Endothelial cell of umbilical vein (primary cell): ENCODE measurements around the gene GJB3. TPM values are rescaled to one million over a fixed set of nuclear protein-coding genes. Genes with fewer than 3 reads are reported as not detected.
A peak's percentile ranks its signal among the peaks of the same experiment; 100 is the strongest.

ENCODE experiments used
- BruUV-seq: library from RNA; stranded (reverse); fragments of 400-500 nt; replicated peaks from 2 replicates; lab custom pipeline; 2021; lab: Mats Ljungman, UMichigan
- CTCF ChIA-PET: fragments of 300-600, 350-600 bp; sonication (Branson Sonifier 250); formaldehyde crosslinking; loops from one replicate; lab custom pipeline; 2021; ENCODE audit warnings: antibody characterized with exemption, inconsistent platforms; lab: Charles Lee
- POLR2A ChIA-PET: fragments of 300-600, 350-600 bp; sonication (Branson Sonifier 250); formaldehyde crosslinking; loops from one replicate; lab custom pipeline; 2021; ENCODE audit warnings: antibody characterized with exemption, inconsistent platforms; lab: Charles Lee
- DNase-seq: peaks from one replicate; pipeline ENCODE4 v3.0.0-alpha.2; 2011; ENCODE audit warnings: low read depth, low spot score
- FAIRE-seq: peaks from 2 replicates; lab custom pipeline; 2011; peaks lifted over from hg19 to GRCh38; lab: Jason Lieb, UNC
- H2AFZ ChIP-seq: 2 replicates; pipeline ENCODE4 v1.6.0; 2012; ENCODE audit warnings: low read depth, low read length, control low read depth, inconsistent platforms
- H3K27ac ChIP-seq: 2 replicates; pipeline ENCODE4 v1.5.1; 2011; ENCODE audit warnings: low read depth, mild to moderate bottlenecking, control low read depth, low read length, moderate library complexity; ENCODE audit not compliant: insufficient read depth
- H3K27me3 ChIP-seq, 2 experiments: 2 replicates each; pipeline versions ENCODE4 v1.6.0 to v1.6.1; 2011; ENCODE audit warnings: low read length in 2 of 2, mixed read lengths in 1 of 2; ENCODE audit not compliant: control insufficient read depth in 2 of 2, insufficient read depth in 2 of 2
- H3K36me3 ChIP-seq, 2 experiments: 2 replicates in 1 of 2; 3 replicates in 1 of 2; pipeline ENCODE4 v1.5.1; 2011; ENCODE audit warnings: low read length in 2 of 2, mild to moderate bottlenecking in 1 of 2, moderate library complexity in 1 of 2; ENCODE audit not compliant: control insufficient read depth in 2 of 2, insufficient read depth in 2 of 2; ENCODE audit errors: extremely low read depth in 1 of 2
- H3K4me1 ChIP-seq: 3 replicates; pipeline ENCODE4 v1.5.1; 2011; ENCODE audit warnings: mild to moderate bottlenecking, low read length; ENCODE audit not compliant: control insufficient read depth, insufficient read depth; ENCODE audit errors: extremely low read depth
- H3K4me2 ChIP-seq: 2 replicates; pipeline ENCODE4 v1.6.1; 2011; ENCODE audit warnings: low read length, control low read depth, mixed read lengths; ENCODE audit not compliant: insufficient read depth
- H3K4me3 ChIP-seq, 3 experiments: fragments of 200-600 bp in 1 of 3; sonication (generic), shearing (Covaris generic) in 1 of 3; replicated peaks in 1 of 3; 2 replicates each; pipeline ENCODE4 v1.5.1; 2011 to 2016; ENCODE audit warnings: control low read depth in 3 of 3, low read length in 3 of 3, mild to moderate bottlenecking in 2 of 3, inconsistent platforms in 1 of 3, low read depth in 1 of 3, moderate library complexity in 1 of 3; ENCODE audit not compliant: insufficient read depth in 1 of 3
- H3K79me2 ChIP-seq: 2 replicates; pipeline ENCODE4 v1.6.0; 2012; ENCODE audit warnings: low read length, inconsistent platforms; ENCODE audit not compliant: control insufficient read depth, insufficient read depth
- H3K9ac ChIP-seq: replicated peaks from 2 replicates; pipeline ENCODE3; 2011; ENCODE audit warnings: low read length, control low read depth; ENCODE audit not compliant: insufficient read depth; ENCODE audit errors: extremely low read depth
- H3K9me1 ChIP-seq: replicated peaks from 3 replicates; pipeline ENCODE4 v1.6.0; 2011; ENCODE audit warnings: mild to moderate bottlenecking, low read length; ENCODE audit not compliant: control insufficient read depth, insufficient read depth; ENCODE audit errors: extremely low read depth
- H3K9me3 ChIP-seq: replicated peaks from 2 replicates; pipeline ENCODE4 v1.5.1; 2012; ENCODE audit warnings: low read length, inconsistent platforms; ENCODE audit not compliant: control insufficient read depth, insufficient read depth
- H4K20me1 ChIP-seq: replicated peaks from 2 replicates; pipeline ENCODE3; 2011; ENCODE audit warnings: mild to moderate bottlenecking, low read length; ENCODE audit not compliant: control insufficient read depth, insufficient read depth; ENCODE audit errors: extremely low read depth
- CTCF ChIP-seq, 2 donors: IDR thresholded peaks; 1 replicate in 1 of 2; 2 replicates in 1 of 2; pipeline ENCODE4 v1.5.1; 2011; ENCODE audit warnings: low read length in 2 of 2, mild to moderate bottlenecking in 2 of 2, moderate library complexity in 2 of 2, control low read depth in 1 of 2, inconsistent platforms in 1 of 2, low read depth in 1 of 2; ENCODE audit not compliant: insufficient read depth in 1 of 2; ENCODE audit errors: extremely low read depth in 1 of 2
- EZH2 ChIP-seq: IDR thresholded peaks from 2 replicates; pipeline ENCODE4 v1.6.1; 2012; ENCODE audit warnings: borderline replicate concordance, low read depth, mild to moderate bottlenecking, moderate library complexity, low read length, inconsistent platforms; ENCODE audit not compliant: severe bottlenecking
- FOS ChIP-seq: IDR thresholded peaks from 2 replicates; pipeline ENCODE4 v1.6.1; 2011; ENCODE audit warnings: mild to moderate bottlenecking, low read length, moderate library complexity, borderline replicate concordance; ENCODE audit not compliant: insufficient read depth
- GATA2 ChIP-seq: IDR thresholded peaks from 2 replicates; pipeline ENCODE4 v1.7.0; 2011; ENCODE audit warnings: low read depth, mild to moderate bottlenecking, moderate library complexity, mixed read lengths, low read length; ENCODE audit not compliant: insufficient read length, insufficient read depth
- JUN ChIP-seq: IDR thresholded peaks from 2 replicates; pipeline ENCODE4 v1.6.1; 2011; ENCODE audit warnings: borderline replicate concordance, low read depth; ENCODE audit not compliant: insufficient read length, insufficient read depth
- MAX ChIP-seq: IDR thresholded peaks from 2 replicates; pipeline ENCODE4 v1.6.1; 2011; ENCODE audit not compliant: insufficient read depth, insufficient read length
- MYC ChIP-seq: IDR thresholded peaks from one replicate; pipeline ENCODE4 v1.6.1; 2011; ENCODE audit warnings: mild to moderate bottlenecking, low read depth, low read length
- POLR2A ChIP-seq: IDR thresholded peaks from 2 replicates; pipeline ENCODE4 v1.6.1; 2012; ENCODE audit warnings: low read depth, mild to moderate bottlenecking, control low read depth, low read length
- POLR2AphosphoS5 ChIP-seq: IDR thresholded peaks from 2 replicates; pipeline ENCODE4 v1.6.1; 2012; ENCODE audit warnings: low read depth, mild to moderate bottlenecking, control low read depth, low read length, moderate library complexity; ENCODE audit not compliant: insufficient read depth
- dilution Hi-C: fragments of 300-500 bp; cut with MboI; formaldehyde crosslinking; loops from one replicate; pipeline ENCODE4 v1.15.0; 2019; ENCODE audit warnings: low sequenced_read_pairs; ENCODE audit not compliant: extremely low pct_ligation_motif_present
- intact Hi-C: fragments of 100-400 bp; cut with micrococcal nuclease; formaldehyde crosslinking; loops from one replicate; pipeline ENCODE4 v1.10.0; 2022
- polyA plus RNA-seq, 4 experiments: library from polyadenylated mRNA; depleted of rRNA in 3 of 4; stranded (reverse) in 3 of 4; unstranded in 1 of 4; fragments of >200 nt; gene quantifications; 2 replicates each; pipeline versions ENCODE4 v1.2.1 to v1.2.3, GENCODE V29; 2011 to 2012; ENCODE audit warnings: missing spikeins in 1 of 4
- total RNA-seq: library from RNA; stranded (reverse); gene quantifications from 2 replicates; pipeline ENCODE4 v1.2.3, GENCODE V29; 2021

Gene GJB3
- total and polyA plus RNA-seq, 2 donors (not counting 3 experiments of a cell fraction or from before 2014, with no cell fraction given) = not detected

- no peak for TF ChIP-seq JUN
- TF ChIP-seq CTCF (IDR thresholded peaks at IDR 0.05; ENCODE audit: extremely low read depth in 1 of 2, insufficient read depth in 1 of 2, low read depth in 1 of 2, low read length in 2 of 2) = no peak
- TF ChIP-seq GATA2 = no peak
- no peak for TF ChIP-seq EZH2
- TF ChIP-seq FOS = no peak
- TF ChIP-seq MYC = no peak
- TF ChIP-seq POLR2A = no peak
- TF ChIP-seq POLR2AphosphoS5 = no peak
- TF ChIP-seq MAX = no peak
- FAIRE-seq = no peak
Observed at GRCh38 chr1:34792424-34792823, 11.4 kb downstream of the GJB3 start.

More at GRCh38 chr1:34792424-34792823, 11.4 kb downstream of the GJB3 start:
- no peaks in the 10 kb centered on the region for H3K9me1 ChIP-seq
- H3K4me3 ChIP-seq = peak overlapping the region in 1 of 3 experiments; percentile 52
- no peaks in the 10 kb centered on the region for H3K4me1 ChIP-seq
- intact Hi-C loops (no loop called here), dilution Hi-C loops (no loop called here)
- no peaks in the 10 kb centered on the region for H4K20me1 ChIP-seq
- no peak overlapping the region for H2AFZ ChIP-seq
- ChIA-PET CTCF (interaction anchor here (1.2 to 2.5 kb wide), 2 partner anchors 12 to 60 kb away, joined by 3 to 9 read pairs; no protein-coding TSS in a partner anchor), POLR2A (no interaction called here)
- no peaks in the 10 kb centered on the region for H3K79me2 ChIP-seq
- H3K27me3 ChIP-seq = peaks cover 31 to 36% of the 10 kb centered on the region in 2 experiments
- no peaks in the 10 kb centered on the region for H3K9me3 ChIP-seq
- H3K4me2 ChIP-seq = no peak overlapping the region
- H3K36me3 ChIP-seq = peaks cover 0 to 15% of the 10 kb centered on the region in 2 experiments
- BruUV-seq = no TSS peak
- H3K9ac ChIP-seq = no peak overlapping the region
- DNase-seq = no peak
- H3K27ac ChIP-seq = no peak overlapping the region
